OCI-LY3 (cell line): ENCODE measurements around the gene EML2.

Experiments used
- CTCF ChIP-seq: fragments of 200-600, 300-600 bp; sonication (generic); IDR thresholded peaks from 2 replicates; pipeline ENCODE4 v1.5.1; 2014; ENCODE audit warnings: antibody characterized with exemption, low read length, low read depth
- EZH2phosphoT487 ChIP-seq: fragments of 200-600 bp; shearing (Covaris generic); IDR thresholded peaks from 2 replicates; pipeline ENCODE4 v1.6.1; 2018; ENCODE audit warnings: antibody characterized with exemption, mixed run types, low read depth

GRCh38 chr19:45593520-45593919 lies 45.7 kb downstream of the EML2 start:
- no peak for TF ChIP-seq EZH2phosphoT487
- no peak for TF ChIP-seq CTCF
